IPS DF 6.9 (cell line): ENCODE measurements around the gene ABL2.
"Not testable (repeated sequence)": the region's sequence is repeated elsewhere in the genome, so short reads cannot be mapped to it uniquely, and the experiment has no call there.

Source experiments
- DNase-seq: peaks from one replicate; pipeline ENCODE4 v3.0.0-alpha.2; 2013; ENCODE audit warnings: low read depth, low spot score
- H3K27ac ChIP-seq: one replicate; pipeline ENCODE4 v1.5.1; 2013; ENCODE audit warnings: low read length, control low read depth
- H3K27me3 ChIP-seq: 2 replicates; pipeline ENCODE4 v1.6.1; 2013; ENCODE audit warnings: mild to moderate bottlenecking, low read length; ENCODE audit not compliant: control insufficient read depth, insufficient read depth
- H3K36me3 ChIP-seq: 2 replicates; pipeline ENCODE4 v1.6.1; 2013; ENCODE audit warnings: low read length; ENCODE audit not compliant: control insufficient read depth, insufficient read depth
- H3K4me1 ChIP-seq: 2 replicates; pipeline ENCODE4 v1.6.1; 2013; ENCODE audit warnings: low read length; ENCODE audit not compliant: control insufficient read depth, insufficient read depth
- H3K4me3 ChIP-seq: 2 replicates; pipeline ENCODE4 v1.5.1; 2013; ENCODE audit warnings: mild to moderate bottlenecking, low read length
- H3K9me3 ChIP-seq: 2 replicates; pipeline ENCODE4 v1.6.1; 2013; ENCODE audit warnings: low read length, inconsistent platforms; ENCODE audit not compliant: control insufficient read depth, insufficient read depth
- WGBS: extraction: QIAGEN DNeasy Blood & Tissue Kit; methylation state at CpG from one replicate; pipeline ENCODE4 v1.1.7; 2013; ENCODE audit warnings: mixed read lengths, missing lambda C conversion rate; ENCODE audit not compliant: insufficient read length, insufficient coverage; 5-methylcytosine and 5-hydroxymethylcytosine counted together

The ABL2 gene

GRCh38 chr1:179141592-179142251 lies 87.8 kb downstream of the ABL2 start:
- WGBS, result no CpG with 5 or more reads among the region's 4 CpGs
- no peak overlapping the region for H3K27ac ChIP-seq
- H3K36me3 ChIP-seq, result no peaks in the 10 kb centered on the region
- DNase-seq, result no peak
- H3K27me3 ChIP-seq, result no peaks in the 10 kb centered on the region
- H3K9me3 ChIP-seq, result no peaks in the 10 kb centered on the region
- H3K4me1 ChIP-seq, result no peaks in the 10 kb centered on the region
- H3K4me3 ChIP-seq, result no peak overlapping the region

- not testable (repeated sequence) for H3K36me3 ChIP-seq, DNase-seq, H3K27ac ChIP-seq, H3K27me3 ChIP-seq, H3K4me1 ChIP-seq, H3K4me3 ChIP-seq, H3K9me3 ChIP-seq
- WGBS, result no CpG with 5 or more reads among the region's 21 CpGs
These were observed 90.7 kb downstream of the ABL2 start for GRCh38 chr1:179138755-179139154.

GRCh38 chr1:179137617-179138255 lies 91.7 kb downstream of the ABL2 start:
- no peak for DNase-seq
- no peaks in the 10 kb centered on the region for H3K9me3 ChIP-seq
- H3K36me3 ChIP-seq, result no peaks in the 10 kb centered on the region
- H3K27me3 ChIP-seq, result no peaks in the 10 kb centered on the region
- WGBS, result no CpG with 5 or more reads among the region's 5 CpGs
- no peaks in the 10 kb centered on the region for H3K4me1 ChIP-seq
- H3K4me3 ChIP-seq, result no peak overlapping the region
- no peak overlapping the region for H3K27ac ChIP-seq

GRCh38 chr1:179135707-179136106 lies 93.8 kb downstream of the ABL2 start:
- not testable (repeated sequence) for H3K9me3 ChIP-seq, H3K36me3 ChIP-seq, H3K27me3 ChIP-seq, H3K4me3 ChIP-seq, H3K27ac ChIP-seq, H3K4me1 ChIP-seq, DNase-seq
- WGBS, result no CpG with 5 or more reads among the region's 28 CpGs

GRCh38 chr1:179135168-179135567 lies 94.3 kb downstream of the ABL2 start:
- H3K9me3 ChIP-seq, H3K4me1 ChIP-seq, DNase-seq, H3K27me3 ChIP-seq, H3K36me3 ChIP-seq, H3K27ac ChIP-seq, H3K4me3 ChIP-seq: not testable (repeated sequence)
- WGBS, result no CpG with 5 or more reads among the region's 27 CpGs

GRCh38 chr1:179129702-179130473 lies 99.6 kb downstream of the ABL2 start:
- no peak overlapping the region for H3K27ac ChIP-seq
- WGBS, result no CpG with 5 or more reads among the region's 10 CpGs
- no peaks in the 10 kb centered on the region for H3K27me3 ChIP-seq
- no peaks in the 10 kb centered on the region for H3K36me3 ChIP-seq
- no peaks in the 10 kb centered on the region for H3K9me3 ChIP-seq
- no peak for DNase-seq
- no peaks in the 10 kb centered on the region for H3K4me1 ChIP-seq
- H3K4me3 ChIP-seq, result no peak overlapping the region

GRCh38 chr1:179128520-179128919 lies 101.0 kb downstream of the ABL2 start:
- Histone ChIP-seq H3K4me1 (no peaks in the 10 kb centered on the region), H3K27me3 (no peaks in the 10 kb centered on the region), H3K27ac (no peak overlapping the region), H3K9me3 (no peaks in the 10 kb centered on the region), H3K4me3 (no peak overlapping the region), H3K36me3 (no peaks in the 10 kb centered on the region)
- no CpG with 5 or more reads among the region's 4 CpGs for WGBS
- no peak for DNase-seq

- no peaks in the 10 kb centered on the region for H3K27me3 ChIP-seq
- no peak overlapping the region for H3K27ac ChIP-seq
- no peaks in the 10 kb centered on the region for H3K4me1 ChIP-seq
- no peak overlapping the region for H3K4me3 ChIP-seq
- WGBS, result no CpG with 5 or more reads among the region's 5 CpGs
- no peaks in the 10 kb centered on the region for H3K9me3 ChIP-seq
- no peaks in the 10 kb centered on the region for H3K36me3 ChIP-seq
- DNase-seq, result no peak
These were observed 102.1 kb downstream of the ABL2 start for GRCh38 chr1:179127163-179127895.

GRCh38 chr1:179126338-179127060 lies 103.0 kb downstream of the ABL2 start:
- Histone ChIP-seq H3K9me3 (no peaks in the 10 kb centered on the region), H3K4me3 (no peak overlapping the region), H3K36me3 (no peaks in the 10 kb centered on the region), H3K27me3 (no peaks in the 10 kb centered on the region), H3K4me1 (no peaks in the 10 kb centered on the region), H3K27ac (no peak overlapping the region)
- DNase-seq, result no peak
- WGBS, result no CpG with 5 or more reads among the region's 8 CpGs

- DNase-seq, result no peak
- WGBS, result no CpG with 5 or more reads among the region's 1 CpG
- no peak overlapping the region for H3K27ac ChIP-seq
- H3K4me3 ChIP-seq, result no peak overlapping the region
- H3K4me1 ChIP-seq, result no peaks in the 10 kb centered on the region
- H3K36me3 ChIP-seq, result no peaks in the 10 kb centered on the region
- H3K27me3 ChIP-seq, result no peaks in the 10 kb centered on the region
- no peaks in the 10 kb centered on the region for H3K9me3 ChIP-seq
These were observed 104.6 kb downstream of the ABL2 start for GRCh38 chr1:179124873-179125272.
